SIG-M5 treated with dmso at 0.1 percent for 504 hours (cell line): Measurements from ENCODE around the gene OR8B2.
"Not testable (repeated sequence)": the region's sequence is repeated elsewhere in the genome, so short reads cannot be mapped to it uniquely, and the experiment has no call there.

Source experiments
- DNase-seq: peaks from one replicate; lab custom pipeline; 2025; ENCODE audit not compliant: unreplicated experiment; lab: John Stamatoyannopoulos, UW

Gene OR8B2

GRCh38 chr11:124384399-124384798, at the start of gene OR8B2:
OR8B2 (minus strand) TSS chr11:124384499; CDS start chr11:124383343, 1,156 bp downstream.
- DNase-seq: no peak

GRCh38 chr11:124429599-124429998, 45.3 kb upstream of the OR8B2 start:
- DNase-seq: no peak

GRCh38 chr11:124424384-124424921, 40.2 kb upstream of the OR8B2 start, which contains the start of gene OR8B4:
OR8B4 (minus strand) TSS chr11:124424871; CDS start chr11:124424871, 0 bp downstream.
- DNase-seq: no peak

GRCh38 chr11:124421043-124421442, 36.7 kb upstream of the OR8B2 start:
- DNase-seq: no peak

GRCh38 chr11:124415356-124415923, 31.1 kb upstream of the OR8B2 start:
- DNase-seq: peak; percentile 58

- DNase-seq: no peak
Observed at GRCh38 chr11:124409906-124410305, 25.6 kb upstream of the OR8B2 start.

GRCh38 chr11:124405581-124405980, 21.3 kb upstream of the OR8B2 start:
- no peak for DNase-seq

- not testable (repeated sequence) for DNase-seq
Observed at GRCh38 chr11:124403186-124403585, 18.9 kb upstream of the OR8B2 start.

GRCh38 chr11:124402326-124402922, 18.1 kb upstream of the OR8B2 start:
- peak; percentile 56 for DNase-seq

GRCh38 chr11:124398924-124399323, 14.6 kb upstream of the OR8B2 start, which contains the start of gene OR8B3:
OR8B3 (minus strand) TSS chr11:124399024; CDS start chr11:124397351, 1,673 bp downstream.
- no peak for DNase-seq

- DNase-seq: not testable (repeated sequence)
Observed at GRCh38 chr11:124396847-124397246, 12.5 kb upstream of the OR8B2 start.

- no peak for DNase-seq
Observed at GRCh38 chr11:124394408-124394807, 10.1 kb upstream of the OR8B2 start.

GRCh38 chr11:124382857-124383256, 1.4 kb downstream of the OR8B2 start:
- DNase-seq: not testable (repeated sequence)

GRCh38 chr11:124380585-124380984, 3.7 kb downstream of the OR8B2 start:
- DNase-seq: no peak

GRCh38 chr11:124376280-124376679, 8.0 kb downstream of the OR8B2 start:
- DNase-seq: no peak

GRCh38 chr11:124359566-124359965, 24.7 kb downstream of the OR8B2 start:
- peak; percentile 4 for DNase-seq

GRCh38 chr11:124346311-124346955, 37.9 kb downstream of the OR8B2 start:
- DNase-seq: peak; percentile 71

- no peak for DNase-seq
Observed at GRCh38 chr11:124344346-124344745, 40.0 kb downstream of the OR8B2 start.

GRCh38 chr11:124340142-124340447, 44.2 kb downstream of the OR8B2 start:
- DNase-seq: no peak

- DNase-seq: peak; percentile 14
Observed at GRCh38 chr11:124339396-124340141, 44.7 kb downstream of the OR8B2 start.
